HCT116 (cell line): ENCODE results near the gene CORO6. TPM values are rescaled to one million over a fixed set of nuclear protein-coding genes. Genes with fewer than 3 reads are reported as not detected.

Experiments
- ATAC-seq: fragments of 200-7000 bp; cut with Tn5 transposase; 2 replicates; pipeline ENCODE4 v1.9.1; 2020; ENCODE audit warnings: mild to moderate bottlenecking, moderate library complexity
- BruUV-seq: library from RNA; stranded (reverse); fragments of 400-500 nt; replicated peaks from 2 replicates; lab custom pipeline; 2021; lab: Mats Ljungman, UMichigan
- CTCF ChIA-PET: fragments of 300-600 bp; sonication (Branson Sonifier 250); formaldehyde crosslinking; loops from one replicate; lab custom pipeline; 2021; ENCODE audit warnings: antibody characterized with exemption; lab: Charles Lee
- POLR2A ChIA-PET: fragments of 300-600, 350-600 bp; sonication (Branson Sonifier 250); formaldehyde crosslinking; loops from one replicate; lab custom pipeline; 2021; ENCODE audit warnings: antibody characterized with exemption; lab: Charles Lee
- RAD21 ChIA-PET, 2 experiments: fragments of 300-600 bp; sonication (Branson Sonifier 250); formaldehyde crosslinking; loops; one replicate each; lab custom pipeline; 2023; ENCODE audit warnings: low total read pairs in 2 of 2; ENCODE audit not compliant: uncharacterized antibody in 2 of 2, unreplicated experiment in 2 of 2, low non-redundant PET in 1 of 2; lab: Charles Lee
- DNase-seq: peaks from one replicate; pipeline ENCODE4 v3.0.0-alpha.2; 2010; ENCODE audit warnings: low read depth, low spot score
- H2AFZ ChIP-seq: fragments of 200-600 bp; shearing (Covaris generic), sonication (generic); 2 replicates; pipeline ENCODE4 v1.6.1; 2017; ENCODE audit warnings: low read depth, mixed run types, mixed read lengths, antibody characterized with exemption, low read length; ENCODE audit not compliant: poor library complexity, severe bottlenecking
- H3K27ac ChIP-seq: 2 replicates; pipeline ENCODE4 v1.5.1; 2012; ENCODE audit warnings: low read depth, low read length
- H3K27me3 ChIP-seq: fragments of 200-600 bp; sonication (generic); 2 replicates; pipeline ENCODE4 v1.6.1; 2016; ENCODE audit warnings: mixed run types, low read length, mixed read lengths; ENCODE audit not compliant: insufficient read depth
- H3K36me3 ChIP-seq, 2 experiments: fragments of 200-500 bp in 1 of 2; fragments of 200-600 bp in 1 of 2; sonication (Bioruptor generic) in 1 of 2; sonication (generic) in 1 of 2; 2 replicates each; pipeline versions ENCODE4 v1.5.1 to v1.6.1; 2014 to 2016; ENCODE audit warnings: low read length in 2 of 2, inconsistent platforms in 1 of 2, mixed read lengths in 1 of 2, mixed run types in 1 of 2; ENCODE audit not compliant: insufficient read depth in 2 of 2, control insufficient read depth in 1 of 2
- H3K4me1 ChIP-seq, 2 experiments: fragments of 200-600 bp in 1 of 2; sonication (generic) in 1 of 2; 2 replicates each; pipeline versions ENCODE4 v1.5.1 to v1.6.1; 2012 to 2017; ENCODE audit warnings: low read length in 2 of 2, inconsistent platforms in 1 of 2, mild to moderate bottlenecking in 1 of 2, mixed read lengths in 1 of 2, mixed run types in 1 of 2, moderate library complexity in 1 of 2; ENCODE audit not compliant: insufficient read depth in 2 of 2, control insufficient read depth in 1 of 2
- H3K4me2 ChIP-seq: fragments of 200-600 bp; sonication (generic); 2 replicates; pipeline ENCODE4 v1.6.1; 2017; ENCODE audit warnings: mixed run types, low read length, mixed read lengths
- H3K4me3 ChIP-seq, 2 experiments: fragments of 200-600 bp in 1 of 2; sonication (generic) in 1 of 2; replicated peaks in 1 of 2; 2 replicates each; pipeline ENCODE4 v1.5.1; 2011 to 2016; ENCODE audit warnings: low read length in 2 of 2, control low read depth in 1 of 2, low read depth in 1 of 2, mild to moderate bottlenecking in 1 of 2, mixed read lengths in 1 of 2, mixed run types in 1 of 2
- H3K79me2 ChIP-seq: fragments of 200-600 bp; sonication (generic); 2 replicates; pipeline ENCODE4 v1.6.1; 2017; ENCODE audit warnings: mild to moderate bottlenecking, mixed run types, low read length, moderate library complexity, mixed read lengths; ENCODE audit not compliant: insufficient read depth
- H3K9ac ChIP-seq: fragments of 200-600 bp; sonication (generic); 2 replicates; pipeline ENCODE4 v1.6.1; 2016; ENCODE audit warnings: low read length, mixed read lengths
- H3K9me2 ChIP-seq: fragments of 200-600 bp; sonication (generic), shearing (Covaris generic); 2 replicates; pipeline ENCODE4 v1.6.1; 2017; ENCODE audit warnings: mixed run types, mild to moderate bottlenecking, moderate library complexity; ENCODE audit not compliant: insufficient read depth
- H3K9me3 ChIP-seq, 2 experiments: fragments of 200-500 bp in 1 of 2; fragments of 200-600 bp in 1 of 2; sonication (Bioruptor generic) in 1 of 2; sonication (generic) in 1 of 2; 2 replicates each; pipeline ENCODE4 v1.6.1; 2014 to 2017; ENCODE audit warnings: low read length in 2 of 2, mixed read lengths in 2 of 2, inconsistent platforms in 1 of 2, low read depth in 1 of 2, mild to moderate bottlenecking in 1 of 2, mixed run types in 1 of 2, moderate library complexity in 1 of 2; ENCODE audit not compliant: control insufficient read depth in 1 of 2, insufficient read depth in 1 of 2
- H4K20me1 ChIP-seq: fragments of 200-600 bp; sonication (generic), shearing (Covaris generic); 2 replicates; pipeline ENCODE4 v1.6.1; 2017; ENCODE audit warnings: mixed run types, mild to moderate bottlenecking, moderate library complexity; ENCODE audit not compliant: insufficient read depth
- CBX3 ChIP-seq: IDR thresholded peaks from 2 replicates; pipeline ENCODE4 v1.6.1; 2012; ENCODE audit warnings: low read depth
- CEBPB ChIP-seq: IDR thresholded peaks from 2 replicates; pipeline ENCODE4 v1.6.1; 2012; ENCODE audit warnings: low read depth
- EGR1 ChIP-seq: IDR thresholded peaks from 2 replicates; pipeline ENCODE4 v1.6.1; 2012; ENCODE audit warnings: low read depth
- ELF1 ChIP-seq: IDR thresholded peaks from 2 replicates; pipeline ENCODE4 v1.6.1; 2012; ENCODE audit warnings: low read depth, borderline replicate concordance
- EZH2 ChIP-seq: fragments of 200-600 bp; sonication (generic); IDR thresholded peaks from 2 replicates; pipeline ENCODE4 v1.6.1; 2017; ENCODE audit warnings: antibody characterized with exemption, mixed run types
- EZH2phosphoT487 ChIP-seq: fragments of 200-600 bp; IDR thresholded peaks from 2 replicates; pipeline ENCODE4 v1.6.1; 2018; ENCODE audit warnings: antibody characterized with exemption, borderline replicate concordance
- FOSL1 ChIP-seq: IDR thresholded peaks from 2 replicates; pipeline ENCODE4 v1.6.1; 2012; ENCODE audit warnings: low read depth
- JUND ChIP-seq: IDR thresholded peaks from 2 replicates; pipeline ENCODE4 v1.6.1; 2012
- POLR2A ChIP-seq: IDR thresholded peaks from 2 replicates; pipeline ENCODE4 v1.7.0; 2011; ENCODE audit warnings: borderline replicate concordance; ENCODE audit not compliant: insufficient read depth, insufficient read length; ENCODE audit errors: extremely low read depth
- POLR2AphosphoS5 ChIP-seq: IDR thresholded peaks from 2 replicates; pipeline ENCODE4 v1.6.1; 2011; ENCODE audit warnings: mild to moderate bottlenecking, low read depth, low read length, moderate library complexity
- RAD21 ChIP-seq: IDR thresholded peaks from 2 replicates; pipeline ENCODE4 v1.6.1; 2012; ENCODE audit warnings: low read depth, mild to moderate bottlenecking
- SP1 ChIP-seq: IDR thresholded peaks from 2 replicates; pipeline ENCODE4 v1.6.1; 2012; ENCODE audit warnings: low read depth
- TCF7L2 ChIP-seq: IDR thresholded peaks from 2 replicates; pipeline ENCODE4 v1.7.0; 2011; ENCODE audit warnings: borderline replicate concordance, inconsistent platforms; ENCODE audit not compliant: insufficient read depth, insufficient read length; ENCODE audit errors: extremely low read depth
- YY1 ChIP-seq: IDR thresholded peaks from 2 replicates; pipeline ENCODE4 v1.6.1; 2011; ENCODE audit warnings: low read length, low read depth, moderate library complexity, mild to moderate bottlenecking; ENCODE audit not compliant: insufficient replicate concordance; ENCODE audit errors: extremely low read depth
- ZFX ChIP-seq: fragments of 450-650 bp; IDR thresholded peaks from 2 replicates; pipeline ENCODE4 v1.6.1; 2017
- intact Hi-C: fragments of 100-400 bp; cut with micrococcal nuclease; formaldehyde crosslinking; loops from 2 replicates; pipeline ENCODE4 v1.10.0; 2022
- total RNA-seq: library from RNA; stranded (reverse); gene quantifications from one replicate; pipeline ENCODE4 v1.2.1, GENCODE V29; 2021; ENCODE audit not compliant: unreplicated experiment
- TF ChIP-seq, protein P1 (sequence below), 3 experiments: fragments of 200-600 bp in 1 of 3; sonication (generic) in 1 of 3; IDR thresholded peaks in 2 of 3; conservative IDR thresholded peaks in 1 of 3; 2 replicates each; pipeline ENCODE4 v1.5.1; 2012 to 2017; ENCODE audit warnings: low read depth in 2 of 3, low read length in 2 of 3, antibody characterized with exemption in 1 of 3, borderline replicate concordance in 1 of 3, control low read depth in 1 of 3, mild to moderate bottlenecking in 1 of 3, mixed read lengths in 1 of 3, mixed run types in 1 of 3, moderate library complexity in 1 of 3; ENCODE audit not compliant: insufficient read depth in 1 of 3
- TF ChIP-seq, protein P2 (sequence below): IDR thresholded peaks from 2 replicates; pipeline ENCODE4 v1.6.1; 2011; ENCODE audit warnings: mild to moderate bottlenecking, low read length, moderate library complexity; ENCODE audit not compliant: insufficient replicate concordance; ENCODE audit errors: extremely low read depth
- TF ChIP-seq, protein P3 (sequence below): IDR thresholded peaks from 2 replicates; pipeline ENCODE4 v1.6.1; 2012; ENCODE audit warnings: low read depth
- TF ChIP-seq, protein P4 (sequence below): IDR thresholded peaks from 2 replicates; pipeline ENCODE4 v1.6.1; 2012

CORO6 gene
- total RNA-seq, 1 experiment from 2014 or later: 8.7 TPM

DNA sequence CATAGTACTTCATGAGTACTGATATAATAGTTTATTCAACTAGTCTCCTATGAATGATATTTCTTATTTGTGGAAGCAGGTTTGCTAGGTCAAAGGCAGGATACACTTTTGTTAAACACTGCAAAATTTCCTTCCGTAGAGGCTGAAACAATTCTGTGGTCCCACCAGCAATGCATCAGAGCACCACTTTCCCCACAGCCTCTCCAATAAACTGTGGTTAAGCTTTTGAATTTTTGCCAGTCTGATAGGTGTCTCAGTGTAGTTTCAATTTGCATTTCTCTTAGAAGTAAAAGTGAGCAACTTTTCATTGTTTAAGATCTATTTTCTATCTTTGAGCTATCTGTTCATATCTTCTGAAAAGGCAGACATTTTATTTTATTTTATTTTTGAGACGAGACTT lies 36.4 kb upstream of the CORO6 start:
- Histone ChIP-seq H3K36me3 (no peaks in the 10 kb centered on the region), H3K4me1 (peaks cover 8 to 21% of the 10 kb centered on the region in 2 experiments; a peak in 3 of 4 replicates), H3K9me3 (no peaks in the 10 kb centered on the region), H4K20me1 (no peaks in the 10 kb centered on the region), H3K9me2 (no peaks in the 10 kb centered on the region), H3K27ac (no peak overlapping the region), H3K27me3 (no peaks in the 10 kb centered on the region), H3K4me2 (no peak overlapping the region), H2AFZ (no peak overlapping the region), H3K9ac (no peak overlapping the region), H3K79me2 (no peaks in the 10 kb centered on the region), H3K4me3 (no peak overlapping the region)
- CTCF ChIA-PET: no interaction called here
- DNase-seq (no peak), ATAC-seq (no peak)
- no peak for TF ChIP-seq CBX3
- no peak for TF ChIP-seq ZFX
- TF ChIP-seq, protein P1, sequence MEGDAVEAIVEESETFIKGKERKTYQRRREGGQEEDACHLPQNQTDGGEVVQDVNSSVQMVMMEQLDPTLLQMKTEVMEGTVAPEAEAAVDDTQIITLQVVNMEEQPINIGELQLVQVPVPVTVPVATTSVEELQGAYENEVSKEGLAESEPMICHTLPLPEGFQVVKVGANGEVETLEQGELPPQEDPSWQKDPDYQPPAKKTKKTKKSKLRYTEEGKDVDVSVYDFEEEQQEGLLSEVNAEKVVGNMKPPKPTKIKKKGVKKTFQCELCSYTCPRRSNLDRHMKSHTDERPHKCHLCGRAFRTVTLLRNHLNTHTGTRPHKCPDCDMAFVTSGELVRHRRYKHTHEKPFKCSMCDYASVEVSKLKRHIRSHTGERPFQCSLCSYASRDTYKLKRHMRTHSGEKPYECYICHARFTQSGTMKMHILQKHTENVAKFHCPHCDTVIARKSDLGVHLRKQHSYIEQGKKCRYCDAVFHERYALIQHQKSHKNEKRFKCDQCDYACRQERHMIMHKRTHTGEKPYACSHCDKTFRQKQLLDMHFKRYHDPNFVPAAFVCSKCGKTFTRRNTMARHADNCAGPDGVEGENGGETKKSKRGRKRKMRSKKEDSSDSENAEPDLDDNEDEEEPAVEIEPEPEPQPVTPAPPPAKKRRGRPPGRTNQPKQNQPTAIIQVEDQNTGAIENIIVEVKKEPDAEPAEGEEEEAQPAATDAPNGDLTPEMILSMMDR (IDR thresholded peaks at IDR 0.05 in 2 of 3, conservative IDR thresholded peaks at IDR 0.05 in 1 of 3; ENCODE audit: borderline replicate concordance in 1 of 3, insufficient read depth in 1 of 3, low read depth in 2 of 3, low read length in 2 of 3): no peak
- no peak for TF ChIP-seq FOSL1
- no peak for TF ChIP-seq CEBPB
- no peak for TF ChIP-seq JUND
- no peak for TF ChIP-seq EZH2phosphoT487
- no peak for TF ChIP-seq EGR1
- TF ChIP-seq YY1: no peak
- no peak for TF ChIP-seq POLR2AphosphoS5
- TF ChIP-seq POLR2A: no peak
- no peak for TF ChIP-seq SP1
- TF ChIP-seq EZH2: no peak
- TF ChIP-seq, protein P2, sequence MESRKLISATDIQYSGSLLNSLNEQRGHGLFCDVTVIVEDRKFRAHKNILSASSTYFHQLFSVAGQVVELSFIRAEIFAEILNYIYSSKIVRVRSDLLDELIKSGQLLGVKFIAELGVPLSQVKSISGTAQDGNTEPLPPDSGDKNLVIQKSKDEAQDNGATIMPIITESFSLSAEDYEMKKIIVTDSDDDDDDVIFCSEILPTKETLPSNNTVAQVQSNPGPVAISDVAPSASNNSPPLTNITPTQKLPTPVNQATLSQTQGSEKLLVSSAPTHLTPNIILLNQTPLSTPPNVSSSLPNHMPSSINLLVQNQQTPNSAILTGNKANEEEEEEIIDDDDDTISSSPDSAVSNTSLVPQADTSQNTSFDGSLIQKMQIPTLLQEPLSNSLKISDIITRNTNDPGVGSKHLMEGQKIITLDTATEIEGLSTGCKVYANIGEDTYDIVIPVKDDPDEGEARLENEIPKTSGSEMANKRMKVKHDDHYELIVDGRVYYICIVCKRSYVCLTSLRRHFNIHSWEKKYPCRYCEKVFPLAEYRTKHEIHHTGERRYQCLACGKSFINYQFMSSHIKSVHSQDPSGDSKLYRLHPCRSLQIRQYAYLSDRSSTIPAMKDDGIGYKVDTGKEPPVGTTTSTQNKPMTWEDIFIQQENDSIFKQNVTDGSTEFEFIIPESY: no peak
- TF ChIP-seq, protein P3, sequence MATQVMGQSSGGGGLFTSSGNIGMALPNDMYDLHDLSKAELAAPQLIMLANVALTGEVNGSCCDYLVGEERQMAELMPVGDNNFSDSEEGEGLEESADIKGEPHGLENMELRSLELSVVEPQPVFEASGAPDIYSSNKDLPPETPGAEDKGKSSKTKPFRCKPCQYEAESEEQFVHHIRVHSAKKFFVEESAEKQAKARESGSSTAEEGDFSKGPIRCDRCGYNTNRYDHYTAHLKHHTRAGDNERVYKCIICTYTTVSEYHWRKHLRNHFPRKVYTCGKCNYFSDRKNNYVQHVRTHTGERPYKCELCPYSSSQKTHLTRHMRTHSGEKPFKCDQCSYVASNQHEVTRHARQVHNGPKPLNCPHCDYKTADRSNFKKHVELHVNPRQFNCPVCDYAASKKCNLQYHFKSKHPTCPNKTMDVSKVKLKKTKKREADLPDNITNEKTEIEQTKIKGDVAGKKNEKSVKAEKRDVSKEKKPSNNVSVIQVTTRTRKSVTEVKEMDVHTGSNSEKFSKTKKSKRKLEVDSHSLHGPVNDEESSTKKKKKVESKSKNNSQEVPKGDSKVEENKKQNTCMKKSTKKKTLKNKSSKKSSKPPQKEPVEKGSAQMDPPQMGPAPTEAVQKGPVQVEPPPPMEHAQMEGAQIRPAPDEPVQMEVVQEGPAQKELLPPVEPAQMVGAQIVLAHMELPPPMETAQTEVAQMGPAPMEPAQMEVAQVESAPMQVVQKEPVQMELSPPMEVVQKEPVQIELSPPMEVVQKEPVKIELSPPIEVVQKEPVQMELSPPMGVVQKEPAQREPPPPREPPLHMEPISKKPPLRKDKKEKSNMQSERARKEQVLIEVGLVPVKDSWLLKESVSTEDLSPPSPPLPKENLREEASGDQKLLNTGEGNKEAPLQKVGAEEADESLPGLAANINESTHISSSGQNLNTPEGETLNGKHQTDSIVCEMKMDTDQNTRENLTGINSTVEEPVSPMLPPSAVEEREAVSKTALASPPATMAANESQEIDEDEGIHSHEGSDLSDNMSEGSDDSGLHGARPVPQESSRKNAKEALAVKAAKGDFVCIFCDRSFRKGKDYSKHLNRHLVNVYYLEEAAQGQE: no peak
- no peak for TF ChIP-seq ELF1
- TF ChIP-seq, protein P4, sequence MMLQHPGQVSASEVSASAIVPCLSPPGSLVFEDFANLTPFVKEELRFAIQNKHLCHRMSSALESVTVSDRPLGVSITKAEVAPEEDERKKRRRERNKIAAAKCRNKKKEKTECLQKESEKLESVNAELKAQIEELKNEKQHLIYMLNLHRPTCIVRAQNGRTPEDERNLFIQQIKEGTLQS: no peak
- TF ChIP-seq TCF7L2: no peak
- no peak for TF ChIP-seq RAD21
- RAD21 ChIA-PET: no interaction called here
- POLR2A ChIA-PET: no interaction called here
- intact Hi-C loops: no loop called here
- no TSS peak for BruUV-seq
